Measurements from ENCODE around the gene IGSF3. TPM values are rescaled to one million over a fixed set of nuclear protein-coding genes. Genes with fewer than 3 reads are reported as not detected.

IGSF3 gene
- total RNA-seq, 1 donor = 13.8 TPM

GRCh38 chr1:116546354-116546977, 121.1 kb downstream of the IGSF3 start:
- H3K4me3 ChIP-seq (ENCODE audit: low read depth, low read length) = no peak overlapping the region
- TF ChIP-seq CTCF (IDR thresholded peaks at IDR 0.05; ENCODE audit: insufficient read depth, low read depth, low read length) = no peak
- no peak for DNase-seq (ENCODE audit: low read depth)

- H3K4me3 ChIP-seq (ENCODE audit: low read depth, low read length) = no peak overlapping the region
- TF ChIP-seq CTCF (IDR thresholded peaks at IDR 0.05; ENCODE audit: insufficient read depth, low read depth, low read length) = no peak
- DNase-seq (ENCODE audit: low read depth) = no peak
These were observed 122.2 kb downstream of the IGSF3 start for GRCh38 chr1:116545359-116545705.

- no peak for DNase-seq (ENCODE audit: low read depth)
- TF ChIP-seq CTCF (IDR thresholded peaks at IDR 0.05; ENCODE audit: insufficient read depth, low read depth, low read length) = no peak
These were observed 122.8 kb downstream of the IGSF3 start for GRCh38 chr1:116544588-116545358.

GRCh38 chr1:116540088-116540487, 127.4 kb downstream of the IGSF3 start:
- TF ChIP-seq CTCF (IDR thresholded peaks at IDR 0.05; ENCODE audit: insufficient read depth, low read depth, low read length) = no peak
- no peak for DNase-seq (ENCODE audit: low read depth)
- H3K4me3 ChIP-seq (ENCODE audit: low read depth, low read length) = no peak overlapping the region

More at GRCh38 chr1:116544588-116545358, 122.8 kb downstream of the IGSF3 start:
- H3K4me3 ChIP-seq (ENCODE audit: low read depth, low read length) = no peak overlapping the region

- TF ChIP-seq CTCF (IDR thresholded peaks at IDR 0.05; ENCODE audit: insufficient read depth, low read depth, low read length) = no peak
- H3K4me3 ChIP-seq (ENCODE audit: low read depth, low read length) = no peak overlapping the region
- peak; percentile 38 for DNase-seq (ENCODE audit: low read depth)
These were observed 129.0 kb downstream of the IGSF3 start for GRCh38 chr1:116538544-116538943.

- no peak for TF ChIP-seq CTCF (IDR thresholded peaks at IDR 0.05; ENCODE audit: insufficient read depth, low read depth, low read length)
- no peak overlapping the region for H3K4me3 ChIP-seq (ENCODE audit: low read depth, low read length)
These were observed 129.6 kb downstream of the IGSF3 start for GRCh38 chr1:116537898-116538297.

More at GRCh38 chr1:116537898-116538297, 129.6 kb downstream of the IGSF3 start:
- DNase-seq (ENCODE audit: low read depth) = no peak

All from fibroblast of villous mesenchyme (primary cell).